SW480 (cell line): Measurements from ENCODE around the gene DGKA.
A peak's percentile ranks its signal among the peaks of the same experiment; 100 is the strongest.

Source experiments
- DNase-seq: peaks from one replicate; pipeline ENCODE4 v3.0.0-alpha.2; 2016; ENCODE audit warnings: low spot score

DGKA gene

DNA sequence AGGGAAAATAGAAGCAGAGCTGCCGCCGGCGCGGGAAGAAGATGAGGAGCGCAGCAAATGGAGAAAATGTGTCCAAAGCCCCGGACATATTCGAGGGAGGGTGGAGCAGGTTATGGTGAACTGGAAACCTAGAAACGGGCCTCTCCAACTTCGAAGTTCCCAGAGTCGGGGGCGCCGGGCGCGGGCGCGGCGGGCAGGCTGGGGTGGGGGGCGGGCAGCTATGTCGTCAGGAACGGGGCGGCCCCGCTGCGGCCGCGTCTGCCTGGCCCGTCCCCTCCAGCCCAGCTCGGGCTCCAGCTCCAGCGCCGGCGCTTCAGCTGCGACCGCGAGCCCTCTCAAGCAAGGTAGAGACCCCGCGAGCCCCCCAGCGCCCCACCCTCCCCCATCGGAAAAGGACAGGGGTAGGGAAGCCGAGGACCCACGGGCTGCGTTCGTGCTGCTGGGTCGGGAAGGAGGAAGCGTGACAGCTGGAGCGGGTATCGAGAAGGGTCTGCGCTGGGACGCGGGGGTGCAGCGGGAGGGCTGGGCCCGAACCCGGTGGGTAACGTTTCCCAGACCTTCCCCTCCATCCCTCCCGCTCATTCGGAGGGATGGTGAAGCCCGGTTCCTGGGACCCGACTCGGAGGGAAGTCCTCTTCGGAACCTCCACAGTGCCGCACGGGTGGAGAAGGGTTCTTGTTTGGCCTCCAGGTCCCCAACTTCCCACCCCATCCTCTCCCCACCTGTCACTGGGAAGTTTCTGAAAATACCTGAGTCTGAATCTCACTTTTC lies 1.0 kb downstream of the DGKA start:
- DNase-seq: no peak

DNA sequence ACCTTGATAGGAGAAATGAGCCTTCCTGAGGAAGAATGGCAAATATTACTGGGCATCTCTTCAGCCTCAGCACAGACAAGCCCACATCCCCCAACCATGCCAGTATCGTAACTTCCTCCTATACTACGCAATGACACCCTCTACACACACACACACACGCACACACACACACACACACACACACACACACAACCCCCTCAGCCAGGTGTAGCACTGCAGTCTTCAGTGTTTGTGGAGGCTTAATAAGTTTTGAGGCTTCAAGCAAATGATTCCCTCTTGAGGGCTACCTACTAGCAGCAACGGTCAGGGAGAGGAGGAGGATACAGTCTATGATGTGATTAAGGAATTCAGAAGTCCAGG lies 1.6 kb downstream of the DGKA start:
- DNase-seq: no peak

GRCh38 chr12:55933169-55933798 lies 2.3 kb downstream of the DGKA start:
- peak; percentile 34 for DNase-seq

DNA sequence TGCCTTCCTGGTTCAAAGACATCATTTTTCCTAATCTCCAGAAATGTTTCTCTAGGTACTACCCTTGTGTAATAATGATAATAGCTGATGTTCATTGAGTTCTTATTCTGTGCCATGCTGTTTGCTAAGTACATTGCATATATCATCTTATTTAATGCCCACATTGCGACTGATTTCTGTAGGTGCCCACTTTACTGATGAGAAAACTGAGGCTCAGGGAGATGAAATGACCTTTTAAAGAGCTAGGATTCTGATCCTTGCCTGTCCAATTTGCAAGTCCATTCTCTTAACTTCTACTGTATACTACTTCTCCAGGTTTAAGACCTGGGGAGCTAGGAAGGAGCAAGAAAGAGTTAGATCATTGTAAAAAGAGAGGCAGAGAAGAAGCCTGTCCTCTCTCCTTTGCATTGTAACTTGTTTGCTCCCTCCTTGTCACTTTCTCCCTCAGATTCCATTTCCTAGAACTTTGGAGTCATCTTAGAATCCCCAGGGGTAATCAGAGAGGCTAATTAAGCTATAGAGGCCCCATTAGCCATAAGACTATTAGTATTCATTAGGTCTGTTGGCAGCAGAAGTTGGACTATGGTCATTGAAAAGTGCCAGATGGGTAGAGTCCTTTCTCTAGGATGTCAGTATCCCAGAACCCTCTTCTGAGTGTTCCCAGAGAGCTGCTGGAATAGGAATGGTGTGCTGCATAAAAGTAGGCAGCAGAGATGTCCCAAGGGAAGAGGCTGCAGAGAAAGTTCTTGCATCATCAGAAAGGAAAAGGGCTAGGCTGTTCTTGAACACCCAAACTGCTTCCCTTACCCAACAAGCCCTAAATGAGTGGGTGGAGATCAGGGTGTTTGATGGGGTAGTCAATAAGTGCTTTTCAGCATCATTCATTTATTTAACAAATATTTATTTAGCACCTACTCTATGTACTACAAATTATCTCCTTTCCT lies 3.1 kb downstream of the DGKA start:
- DNase-seq: no peak

DNA sequence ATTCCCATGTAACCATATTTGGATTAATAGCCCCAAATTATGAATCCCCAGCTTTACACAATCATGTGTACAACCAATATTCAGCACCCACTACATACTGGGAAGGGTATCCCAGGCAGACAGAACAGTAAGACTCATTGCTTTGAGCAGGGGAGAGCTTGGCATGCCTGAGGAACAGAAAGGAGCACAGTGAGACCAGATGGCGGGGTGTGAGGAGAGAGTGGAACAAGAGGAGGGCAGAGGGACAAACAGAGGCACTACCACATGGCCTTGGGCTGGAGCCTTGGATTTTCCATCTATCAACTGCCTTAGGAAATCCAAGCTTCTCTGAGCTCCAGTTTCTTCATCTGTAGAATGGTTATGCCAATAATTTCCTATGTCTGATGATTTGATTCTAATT lies 3.8 kb downstream of the DGKA start:
- no peak for DNase-seq

- DNase-seq: no peak
Measured at GRCh38 chr12:55935738-55936151, 4.8 kb downstream of the DGKA start.

GRCh38 chr12:55937981-55938380 lies 7.0 kb downstream of the DGKA start:
- DNase-seq: no peak

GRCh38 chr12:55938826-55939501 lies 8.0 kb downstream of the DGKA start:
- no peak for DNase-seq

DNA sequence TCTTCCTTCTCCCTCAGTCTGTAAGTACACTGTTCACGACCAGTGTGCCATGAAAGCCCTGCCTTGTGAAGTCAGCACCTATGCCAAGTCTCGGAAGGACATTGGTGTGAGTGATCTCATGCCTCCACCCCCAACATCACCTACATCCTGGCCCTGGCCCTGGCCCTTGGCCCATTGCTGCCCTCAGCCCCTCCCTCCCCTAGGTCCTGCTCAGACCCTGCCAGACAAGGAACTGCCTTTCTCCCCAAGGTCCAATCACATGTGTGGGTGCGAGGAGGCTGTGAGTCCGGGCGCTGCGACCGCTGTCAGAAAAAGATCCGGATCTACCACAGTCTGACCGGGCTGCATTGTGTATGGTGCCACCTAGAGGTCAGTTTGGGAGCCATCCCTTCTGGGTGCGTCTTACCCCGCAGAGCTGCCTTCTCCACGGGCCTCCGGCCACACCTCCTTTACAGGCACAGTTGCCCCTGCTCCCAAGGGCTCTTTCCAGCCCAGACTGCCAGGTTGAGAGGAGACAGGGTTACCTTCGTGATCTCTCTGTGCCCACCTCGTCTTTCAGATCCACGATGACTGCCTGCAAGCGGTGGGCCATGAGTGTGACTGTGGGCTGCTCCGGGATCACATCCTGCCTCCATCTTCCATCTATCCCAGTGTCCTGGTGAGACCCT lies 9.2 kb downstream of the DGKA start:
- DNase-seq: peak; percentile 78

DNA sequence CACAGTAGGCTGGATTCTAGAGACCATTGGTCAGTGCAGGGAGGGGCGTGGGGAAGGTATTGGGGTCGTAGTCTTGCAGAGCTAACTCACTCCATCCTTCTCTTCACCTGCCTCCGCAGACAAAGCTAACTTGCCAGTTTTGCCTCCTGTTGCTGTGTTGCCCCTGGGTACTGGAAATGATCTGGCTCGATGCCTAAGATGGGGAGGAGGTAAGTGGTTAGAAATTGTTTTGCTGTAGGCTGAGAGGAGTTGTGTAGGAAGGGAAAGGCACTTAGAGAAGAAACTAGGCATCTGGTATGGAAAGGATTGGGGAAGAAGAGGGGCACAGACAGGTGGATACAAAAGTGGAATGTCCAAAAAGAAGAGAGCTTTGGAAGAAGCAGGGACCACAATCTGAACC lies 11.1 kb downstream of the DGKA start:
- DNase-seq: no peak

DNA sequence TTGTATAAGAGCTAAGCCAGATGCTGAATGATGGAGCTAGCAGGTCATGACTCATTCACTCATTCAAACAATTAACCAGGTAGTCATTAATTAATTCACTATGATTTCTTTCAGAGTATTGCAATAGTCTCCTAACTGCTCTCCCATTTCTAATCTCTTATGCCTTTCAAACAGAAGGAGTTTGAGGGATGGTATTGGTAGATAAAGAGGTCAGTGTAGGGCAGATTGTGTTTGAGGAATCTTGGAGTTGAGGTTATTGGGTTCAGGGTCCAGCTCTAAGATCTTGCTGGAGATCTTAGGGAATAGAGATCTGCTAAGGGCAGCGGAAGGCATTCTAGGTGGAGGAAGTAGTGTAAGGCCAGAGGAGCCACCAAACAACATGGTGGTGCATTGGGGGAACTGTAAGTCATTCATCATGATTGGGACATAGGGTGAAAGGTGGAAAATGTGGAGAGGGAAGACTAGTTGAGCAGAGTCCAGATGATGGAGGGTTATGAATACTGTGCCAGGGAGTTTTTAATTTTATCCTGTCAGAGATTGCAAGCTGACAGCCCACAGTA lies 11.7 kb downstream of the DGKA start:
- no peak for DNase-seq

DNA sequence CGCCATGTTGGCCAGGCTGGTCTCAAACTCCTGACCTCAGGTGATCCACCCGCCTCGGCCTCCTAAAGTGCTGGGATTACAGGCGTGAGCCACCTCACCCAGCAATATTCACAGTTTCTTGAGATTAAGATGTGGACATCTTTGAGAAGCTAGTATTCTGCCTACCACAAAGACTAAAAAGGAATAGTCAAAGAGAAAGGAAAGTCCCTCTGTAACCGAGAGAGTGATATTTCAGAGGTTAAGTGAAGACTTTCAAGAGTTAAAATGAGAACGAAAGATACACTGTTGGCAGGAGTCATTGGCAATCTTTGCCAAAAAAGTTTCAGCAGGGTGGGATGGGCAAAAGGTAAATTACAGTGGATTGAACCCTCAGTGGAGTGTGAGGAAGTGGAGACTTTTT lies 15.6 kb downstream of the DGKA start:
- no peak for DNase-seq

DNA sequence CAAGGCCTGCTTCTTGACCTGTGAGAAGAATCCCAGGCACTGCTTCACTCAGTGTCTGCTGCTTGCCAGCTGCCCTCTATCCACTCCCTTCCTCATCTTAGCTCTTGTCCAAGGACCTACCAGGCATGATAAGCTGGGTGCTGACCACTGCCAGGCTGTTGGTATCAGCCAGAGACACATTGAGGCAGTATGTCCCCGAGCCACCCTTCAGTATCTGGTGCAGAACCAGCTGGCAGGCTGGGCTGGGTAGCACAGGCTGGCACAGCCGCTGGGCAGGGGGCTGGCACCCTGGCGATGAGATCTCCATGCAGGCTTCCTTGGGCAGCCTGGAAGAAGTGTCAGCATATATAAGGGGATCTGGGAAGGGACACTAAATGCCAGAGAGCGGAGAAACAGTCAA lies 24.4 kb downstream of the DGKA start:
- no peak for DNase-seq

GRCh38 chr12:55955800-55956508 lies 25.0 kb downstream of the DGKA start:
- DNase-seq: peak; percentile 69

DNA sequence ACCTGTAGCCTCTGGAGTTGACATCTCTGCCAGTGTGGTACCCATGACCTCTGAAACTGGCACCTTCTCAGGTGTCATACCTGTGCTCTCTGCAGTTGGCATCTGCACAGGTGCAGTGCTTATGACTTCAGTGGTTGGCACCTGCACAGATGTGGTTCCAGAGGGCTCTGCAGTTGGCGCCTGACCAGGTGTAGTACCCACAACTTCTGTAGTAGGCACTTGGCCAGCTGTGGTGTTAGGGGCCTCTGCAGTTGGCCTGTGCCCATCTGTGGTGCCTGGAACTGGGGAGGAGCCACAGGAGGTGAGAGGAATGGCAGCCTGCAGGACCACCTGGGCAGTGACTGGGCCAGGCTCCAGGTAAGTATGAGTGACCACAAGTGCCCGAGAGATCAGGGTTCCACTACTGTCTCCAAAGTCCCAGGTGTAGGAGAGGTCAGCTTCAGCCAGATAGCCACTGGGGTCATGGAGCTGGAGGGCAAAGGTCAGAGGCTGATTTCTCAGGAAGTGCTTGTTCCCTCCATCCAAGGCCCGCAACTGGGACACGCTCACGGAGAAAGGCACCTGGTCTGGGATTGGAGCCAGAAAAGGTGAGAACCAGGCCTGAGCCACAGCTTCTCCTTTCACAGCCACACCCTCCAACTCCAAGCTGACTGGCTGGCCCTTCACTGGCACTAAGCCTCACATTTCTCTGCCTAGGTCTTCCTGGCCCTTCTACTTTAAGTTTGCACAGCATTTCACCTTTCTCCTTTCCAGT lies 26.3 kb downstream of the DGKA start:
- no peak for DNase-seq

GRCh38 chr12:55963760-55964159 lies 32.8 kb downstream of the DGKA start:
- no peak for DNase-seq

DNA sequence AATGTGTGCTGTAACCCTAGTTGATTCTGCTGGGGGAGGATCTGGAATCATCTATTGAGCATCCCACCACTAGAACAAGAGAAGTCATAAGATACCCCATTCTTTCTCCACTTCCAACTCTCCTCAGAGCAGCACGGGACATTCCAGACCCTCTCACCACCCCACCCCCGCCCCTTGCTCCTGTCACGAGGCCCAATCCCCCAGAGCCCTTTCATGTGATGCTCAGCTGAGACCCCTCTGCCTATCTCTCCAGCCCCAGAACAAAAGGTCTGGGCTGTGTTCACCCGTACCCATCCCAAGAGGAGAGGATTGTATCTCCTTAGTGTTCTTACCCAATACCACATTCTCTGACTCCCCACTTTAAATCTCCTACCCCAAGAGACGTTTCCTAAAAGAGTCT lies 34.3 kb downstream of the DGKA start:
- DNase-seq: no peak

DNA sequence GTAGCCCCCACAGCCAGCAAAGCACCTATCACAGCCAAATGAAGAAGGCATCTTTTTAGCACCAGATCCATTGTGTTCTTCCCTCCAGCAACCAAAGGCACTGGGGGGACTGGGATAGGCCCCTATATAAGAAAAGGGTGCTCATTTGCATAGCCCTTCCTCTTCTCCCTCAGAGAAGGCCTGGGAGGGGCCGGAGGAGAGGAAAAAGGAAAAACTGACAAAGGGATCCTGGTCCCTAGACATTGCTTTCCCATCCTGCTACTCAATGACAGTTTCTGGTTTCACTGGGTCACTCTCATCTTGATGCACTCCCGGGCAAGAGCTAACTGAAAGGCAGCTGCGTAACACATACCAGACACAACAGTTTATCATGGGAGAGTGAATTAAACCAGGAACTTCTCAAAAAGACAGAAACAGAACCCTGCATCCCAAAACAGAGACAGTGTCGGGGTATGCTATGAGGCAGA lies 35.0 kb downstream of the DGKA start, which contains the start of gene PMEL:
Gene PMEL, minus strand, starts transcription at position 102 of the 467 bp plus-strand sequence. Its CDS starts 31 bp downstream, at position 71.
- DNase-seq: peak; percentile 21

DNA sequence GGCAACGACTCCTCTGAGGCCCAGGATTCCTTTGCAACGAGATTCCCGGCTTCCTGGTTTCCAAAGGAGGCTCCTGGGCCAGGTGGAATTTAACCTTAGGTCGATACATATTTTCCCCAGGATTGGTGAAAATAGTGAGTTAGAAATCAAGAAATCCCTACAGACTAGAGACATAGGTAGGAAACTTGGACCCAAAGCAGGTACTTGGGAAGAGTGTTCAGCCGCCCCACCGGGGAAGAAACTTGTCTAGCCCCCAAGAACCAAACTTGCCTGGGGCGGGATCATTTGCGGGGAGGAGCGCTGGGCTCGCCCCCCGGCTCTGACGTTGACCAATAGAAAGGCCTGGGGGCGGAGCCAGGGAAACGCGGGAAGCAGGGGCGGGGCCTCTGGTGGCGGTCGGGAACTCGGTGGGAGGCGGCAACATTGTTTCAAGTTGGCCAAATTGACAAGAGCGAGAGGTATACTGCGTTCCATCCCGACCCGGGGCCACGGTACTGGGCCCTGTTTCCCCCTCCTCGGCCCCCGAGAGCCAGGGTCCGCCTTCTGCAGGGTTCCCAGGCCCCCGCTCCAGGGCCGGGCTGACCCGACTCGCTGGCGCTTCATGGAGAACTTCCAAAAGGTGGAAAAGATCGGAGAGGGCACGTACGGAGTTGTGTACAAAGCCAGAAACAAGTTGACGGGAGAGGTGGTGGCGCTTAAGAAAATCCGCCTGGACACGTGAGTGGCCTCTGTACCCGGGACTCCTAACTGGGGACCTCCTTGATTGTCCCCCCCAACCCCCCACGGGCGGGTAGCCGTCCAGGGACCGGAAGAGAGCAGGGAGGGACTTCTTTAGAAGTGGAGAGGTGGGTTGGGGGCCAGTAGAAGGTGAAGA lies 35.7 kb downstream of the DGKA start, which contains the start of gene CDK2:
Gene CDK2, plus strand, starts transcription at position 423 of the 874 bp plus-strand sequence. Its CDS starts 179 bp downstream, at position 602.
- DNase-seq: peak; percentile 81
